IMR-90 (cell line): ENCODE data around the gene CNNM2. TPM values are rescaled to one million over a fixed set of nuclear protein-coding genes. Genes with fewer than 3 reads are reported as not detected.

ENCODE experiments used
- ATAC-seq: fragments of 200-7000 bp; cut with Tn5 transposase; 2 replicates; pipeline ENCODE4 v1.9.1; 2020; ENCODE audit warnings: low read depth, mild to moderate bottlenecking, moderate library complexity
- BruUV-seq: library from RNA; stranded (reverse); fragments of 400-500 nt; replicated peaks from 2 replicates; lab custom pipeline; 2021; lab: Mats Ljungman, UMichigan
- CTCF ChIA-PET: fragments of 300-600 bp; formaldehyde crosslinking; extraction: SDS; loops from one replicate; lab custom pipeline; 2021; ENCODE audit warnings: antibody characterized with exemption; lab: Yijun Ruan, JAX
- POLR2A ChIA-PET: fragments of 300-600 bp; sonication (Branson Sonifier 250); formaldehyde crosslinking; loops from one replicate; lab custom pipeline; 2022; ENCODE audit warnings: antibody characterized with exemption; ENCODE audit not compliant: unreplicated experiment; lab: Charles Lee
- DNase-seq: peaks from one replicate; pipeline ENCODE4 v3.0.0; 2013
- H2AFZ ChIP-seq: replicated peaks from 2 replicates; pipeline ENCODE3; 2013; ENCODE audit warnings: low read length, mild to moderate bottlenecking; ENCODE audit not compliant: poor library complexity
- H2AK5ac ChIP-seq: 2 replicates; pipeline ENCODE4 v1.6.1; 2013; ENCODE audit warnings: low read depth, low read length, inconsistent platforms
- H2AK9ac ChIP-seq: replicated peaks from 2 replicates; pipeline ENCODE3; 2013; ENCODE audit warnings: mild to moderate bottlenecking, low read depth, low read length, moderate library complexity; ENCODE audit not compliant: poor library complexity
- H2BK120ac ChIP-seq: 2 replicates; pipeline ENCODE4 v1.6.1; 2013; ENCODE audit warnings: low read depth, low read length, inconsistent platforms
- H2BK15ac ChIP-seq: 3 replicates; pipeline ENCODE4 v1.6.1; 2013; ENCODE audit warnings: low read depth, low read length, inconsistent platforms
- H2BK20ac ChIP-seq: 2 replicates; pipeline ENCODE4 v1.6.1; 2013; ENCODE audit warnings: low read depth, mild to moderate bottlenecking, inconsistent platforms, low read length, moderate library complexity
- H2BK5ac ChIP-seq: 2 replicates; pipeline ENCODE4 v1.6.1; 2013; ENCODE audit warnings: mild to moderate bottlenecking, low read depth, low read length, inconsistent platforms; ENCODE audit not compliant: poor library complexity, severe bottlenecking
- H3K14ac ChIP-seq: replicated peaks from 2 replicates; pipeline ENCODE4 v1.6.1; 2013; ENCODE audit warnings: low read depth, low read length, inconsistent platforms
- H3K18ac ChIP-seq: 2 replicates; pipeline ENCODE4 v1.6.1; 2013; ENCODE audit warnings: low read depth, low read length, control low read depth
- H3K23ac ChIP-seq: 2 replicates; pipeline ENCODE4 v1.6.1; 2013; ENCODE audit warnings: low read depth, low read length, inconsistent platforms
- H3K27ac ChIP-seq: 2 replicates; pipeline ENCODE4 v1.5.1; 2013; ENCODE audit warnings: mild to moderate bottlenecking, control low read depth, low read length; ENCODE audit not compliant: insufficient read depth
- H3K27me3 ChIP-seq: 2 replicates; pipeline ENCODE4 v1.6.1; 2013; ENCODE audit warnings: low read length; ENCODE audit not compliant: control insufficient read depth, insufficient read depth
- H3K36me3 ChIP-seq: 2 replicates; pipeline ENCODE4 v1.6.1; 2013; ENCODE audit warnings: low read length, mixed read lengths; ENCODE audit not compliant: control insufficient read depth, insufficient read depth
- H3K4ac ChIP-seq: 2 replicates; pipeline ENCODE4 v1.6.1; 2013; ENCODE audit warnings: low read depth, low read length, inconsistent platforms
- H3K4me1 ChIP-seq: 2 replicates; pipeline ENCODE4 v1.6.1; 2013; ENCODE audit warnings: low read length, mixed read lengths; ENCODE audit not compliant: control insufficient read depth, insufficient read depth
- H3K4me2 ChIP-seq: 2 replicates; pipeline ENCODE4 v1.6.1; 2013; ENCODE audit warnings: low read depth, mild to moderate bottlenecking, control low read depth, low read length, moderate library complexity
- H3K4me3 ChIP-seq: 2 replicates; pipeline ENCODE4 v1.5.1; 2013; ENCODE audit warnings: low read depth, mild to moderate bottlenecking, control low read depth, low read length, moderate library complexity; ENCODE audit not compliant: insufficient read depth
- H3K56ac ChIP-seq: 2 replicates; pipeline ENCODE4 v1.6.1; 2013; ENCODE audit warnings: low read length, inconsistent platforms; ENCODE audit not compliant: insufficient read depth; ENCODE audit errors: extremely low read depth
- H3K79me1 ChIP-seq, 2 experiments: 2 replicates each; pipeline ENCODE4 v1.6.1; 2013; ENCODE audit warnings: low read length in 2 of 2, inconsistent platforms in 1 of 2, low read depth in 1 of 2
- H3K9ac ChIP-seq: 2 replicates; pipeline ENCODE4 v1.6.1; 2013; ENCODE audit warnings: low read depth, low read length, control low read depth
- H3K9me1 ChIP-seq: 2 replicates; pipeline ENCODE4 v1.6.1; 2013; ENCODE audit warnings: low read length, inconsistent platforms; ENCODE audit not compliant: insufficient read depth
- H3K9me3 ChIP-seq: 2 replicates; pipeline ENCODE4 v1.6.1; 2013; ENCODE audit warnings: low read length; ENCODE audit not compliant: control insufficient read depth, insufficient read depth
- H4K20me1 ChIP-seq: 2 replicates; pipeline ENCODE4 v1.6.1; 2013; ENCODE audit warnings: low read length, inconsistent platforms; ENCODE audit not compliant: insufficient read depth
- H4K5ac ChIP-seq: 2 replicates; pipeline ENCODE4 v1.6.1; 2013; ENCODE audit warnings: mild to moderate bottlenecking, low read depth, low read length, control low read depth
- H4K8ac ChIP-seq, 2 experiments: 2 replicates each; pipeline ENCODE4 v1.6.1; 2013; ENCODE audit warnings: low read depth in 2 of 2, low read length in 2 of 2, control low read depth in 1 of 2, inconsistent platforms in 1 of 2
- H4K91ac ChIP-seq: 2 replicates; pipeline ENCODE4 v1.6.1; 2013; ENCODE audit warnings: low read depth, low read length, inconsistent platforms; ENCODE audit not compliant: insufficient read depth
- BHLHE40 ChIP-seq: fragments of 150-350 bp; IDR thresholded peaks from 2 replicates; pipeline ENCODE4 v1.6.1; 2016; ENCODE audit warnings: mild to moderate bottlenecking, low read depth, low read length
- CEBPB ChIP-seq: IDR thresholded peaks from 2 replicates; pipeline ENCODE4 v1.6.1; 2012; ENCODE audit warnings: low read depth, low read length, improper control_type of control experiment
- CHD1 ChIP-seq: IDR thresholded peaks from 2 replicates; pipeline ENCODE4 v1.6.1; 2012; ENCODE audit warnings: low read depth, low read length, improper control_type of control experiment
- CTCF ChIP-seq: conservative IDR thresholded peaks from 2 replicates; pipeline ENCODE4 v1.5.1; 2012; ENCODE audit warnings: mild to moderate bottlenecking, low read depth, low read length, improper control_type of control experiment
- ELK1 ChIP-seq: fragments of 150-350 bp; IDR thresholded peaks from 2 replicates; pipeline ENCODE4 v1.6.1; 2016; ENCODE audit warnings: low read depth, mild to moderate bottlenecking, low read length, moderate library complexity, borderline replicate concordance
- FOS ChIP-seq: fragments of 150-350 bp; IDR thresholded peaks from 2 replicates; pipeline ENCODE4 v1.6.1; 2016; ENCODE audit warnings: low read depth, low read length
- MAFK ChIP-seq: IDR thresholded peaks from 2 replicates; pipeline ENCODE4 v1.6.1; 2012; ENCODE audit warnings: low read depth, low read length, improper control_type of control experiment
- MAZ ChIP-seq: IDR thresholded peaks from 2 replicates; pipeline ENCODE4 v1.6.1; 2012; ENCODE audit warnings: low read depth, mild to moderate bottlenecking, low read length, improper control_type of control experiment, moderate library complexity, borderline replicate concordance
- MXI1 ChIP-seq: IDR thresholded peaks from 2 replicates; pipeline ENCODE4 v1.6.1; 2012; ENCODE audit warnings: low read depth, mild to moderate bottlenecking, low read length, moderate library complexity, borderline replicate concordance
- NFE2L2 ChIP-seq: fragments of 150-350 bp; IDR thresholded peaks from 2 replicates; pipeline ENCODE4 v1.6.1; 2016; ENCODE audit warnings: low read depth, mild to moderate bottlenecking, low read length
- POLR2A ChIP-seq: IDR thresholded peaks from 2 replicates; pipeline ENCODE4 v1.6.1; 2012; ENCODE audit warnings: mild to moderate bottlenecking, low read depth, low read length
- RAD21 ChIP-seq: IDR thresholded peaks from 2 replicates; pipeline ENCODE4 v1.6.1; 2012; ENCODE audit warnings: low read length, improper control_type of control experiment
- RCOR1 ChIP-seq: IDR thresholded peaks from 2 replicates; pipeline ENCODE4 v1.6.1; 2012; ENCODE audit warnings: mild to moderate bottlenecking, low read length, improper control_type of control experiment; ENCODE audit not compliant: insufficient replicate concordance
- RFX5 ChIP-seq: IDR thresholded peaks from 2 replicates; pipeline ENCODE4 v1.8.0; 2012; ENCODE audit warnings: low read depth, mild to moderate bottlenecking, low read length, moderate library complexity
- SMC3 ChIP-seq: fragments of 150-350 bp; IDR thresholded peaks from 2 replicates; pipeline ENCODE4 v1.6.1; 2016; ENCODE audit warnings: low read depth, mild to moderate bottlenecking, antibody characterized with exemption, low read length, moderate library complexity
- USF2 ChIP-seq: fragments of 150-350 bp; IDR thresholded peaks from 2 replicates; pipeline ENCODE4 v1.6.1; 2017; ENCODE audit warnings: mild to moderate bottlenecking, antibody characterized with exemption, low read length, low read depth
- WGBS, 2 experiments: methylation state at CpG; one replicate each; pipeline versions ENCODE4 v1.1.5 to v1.1.7; 2013; ENCODE audit warnings: missing lambda C conversion rate in 2 of 2; ENCODE audit not compliant: insufficient read length in 1 of 2; ENCODE audit errors: extremely low coverage in 2 of 2; 5-methylcytosine and 5-hydroxymethylcytosine counted together
- dilution Hi-C: fragments of 300-500 bp; cut with HindIII; formaldehyde crosslinking; loops from one replicate; pipeline ENCODE4 v1.14.3; 2018; ENCODE audit warnings: low sequenced_read_pairs; ENCODE audit not compliant: unreplicated experiment
- in situ Hi-C: fragments of 300-500 bp; cut with MboI; formaldehyde crosslinking; loops from 3 replicates; pipeline ENCODE4 v1.14.3; 2019; ENCODE audit warnings: low sequenced_read_pairs, inconsistent platforms, mixed read lengths
- intact Hi-C: fragments of 100-400 bp; cut with micrococcal nuclease; formaldehyde crosslinking; loops from 2 replicates; pipeline ENCODE4 v1.10.0; 2022
- polyA plus RNA-seq, 3 experiments: library from polyadenylated mRNA; depleted of rRNA; stranded (reverse); fragments of >200 nt; gene quantifications; 2 replicates each; pipeline ENCODE4 v1.2.3, GENCODE V29; 2012; ENCODE audit warnings: low replicate concordance in 1 of 3
- total RNA-seq: library from RNA; depleted of rRNA; stranded (reverse); fragments of >200 nt; gene quantifications from 2 replicates; pipeline ENCODE4 v1.2.3, GENCODE V29; 2012

CNNM2 gene
- total and polyA plus RNA-seq, 2 of the 4 experiments (the other 2 are of a cell fraction) = 4.7 to 5.6 TPM

GRCh38 chr10:102962267-102962666, 44.2 kb downstream of the CNNM2 start:
- Histone ChIP-seq H4K5ac (no peak overlapping the region), H2BK15ac (no peak overlapping the region), H3K18ac (no peak overlapping the region; the same call in 1 of the 2 replicates), H3K36me3 (no peaks in the 10 kb centered on the region), H3K79me1 (peaks cover 16 to 60% of the 10 kb centered on the region in 2 experiments), H4K8ac (no peak overlapping the region), H2BK5ac (no peak overlapping the region), H2BK120ac (no peak overlapping the region), H3K4me3 (no peak overlapping the region), H3K56ac (no peak overlapping the region), H3K9me3 (no peaks in the 10 kb centered on the region), H4K20me1 (no peaks in the 10 kb centered on the region; the same call in 1 of the 2 replicates), H2AFZ (no peak overlapping the region), H3K4ac (no peak overlapping the region; the same call in 1 of the 2 replicates), H3K4me2 (no peak overlapping the region), H2AK9ac (no peak overlapping the region), H3K27ac (no peak overlapping the region), H3K9ac (no peak overlapping the region), H4K91ac (peak overlapping the region; percentile 4; the same call in 1 of the 2 replicates), H3K14ac (no peak overlapping the region), H2AK5ac (no peak overlapping the region), H3K4me1 (peaks cover 14% of the 10 kb centered on the region), H3K27me3 (no peaks in the 10 kb centered on the region), H3K23ac (no peak overlapping the region), H2BK20ac (no peak overlapping the region), H3K9me1 (peaks cover 7% of the 10 kb centered on the region)
- ChIA-PET POLR2A (no interaction called here), CTCF (no interaction called here)
- TF ChIP-seq RFX5 (no peak), MAZ (no peak), NFE2L2 (no peak), MAFK (no peak), FOS (no peak), BHLHE40 (no peak), POLR2A (no peak), CEBPB (no peak), CTCF (no peak), MXI1 (no peak), CHD1 (no peak), ELK1 (no peak), SMC3 (no peak), USF2 (no peak), RCOR1 (no peak), RAD21 (no peak)
- in situ Hi-C loops (no loop called here), intact Hi-C loops (loop anchor here (2.0 kb wide), 2 partner anchors 15 to 41 kb away; no protein-coding TSS in a partner anchor), dilution Hi-C loops (no loop called here)
- ATAC-seq (peak; percentile 53; the same call in 1 of the 2 replicates), DNase-seq (no peak)
- no TSS peak for BruUV-seq
- no CpG with 5 or more reads among the region's 1 CpG for WGBS, 2 experiments
